Choroid plexus epithelial cell (primary cell): Measurements from ENCODE around the gene GNB5.
A peak's percentile ranks its signal among the peaks of the same experiment; 100 is the strongest.

Experiments used
- DNase-seq: peaks from one replicate; pipeline ENCODE4 v3.0.0-alpha.2; 2010; ENCODE audit warnings: low read depth
- H3K4me3 ChIP-seq: 2 replicates; pipeline ENCODE4 v1.5.1; 2011; ENCODE audit warnings: low read depth, mild to moderate bottlenecking, control low read depth, low read length, moderate library complexity
- TF ChIP-seq, protein P1 (sequence below): conservative IDR thresholded peaks from 2 replicates; pipeline ENCODE4 v1.5.1; 2011; ENCODE audit warnings: low read depth, mild to moderate bottlenecking, control low read depth, inconsistent platforms, low read length, moderate library complexity

The GNB5 gene

DNA sequence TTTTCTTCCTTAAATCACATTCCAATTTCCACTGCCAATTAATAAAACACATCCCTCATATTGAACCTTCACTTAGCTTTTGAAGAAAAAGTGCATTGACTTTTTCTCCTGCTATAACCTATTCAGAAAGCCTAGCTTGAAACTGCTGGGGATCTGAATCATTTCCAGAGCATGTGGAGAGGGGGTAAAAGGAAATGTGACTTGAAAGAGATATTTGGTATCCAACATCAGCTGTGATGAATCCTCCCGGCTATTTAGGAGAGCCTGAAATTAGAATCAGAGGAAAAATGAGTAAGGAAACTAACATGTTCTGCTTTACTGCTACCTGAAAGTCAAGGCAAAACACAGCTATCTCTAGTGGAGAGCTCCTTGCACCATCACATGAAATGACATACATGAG is 2.6 kb upstream of the GNB5 start:
- no peak for DNase-seq
- no peak overlapping the region for H3K4me3 ChIP-seq
- TF ChIP-seq, protein P1, sequence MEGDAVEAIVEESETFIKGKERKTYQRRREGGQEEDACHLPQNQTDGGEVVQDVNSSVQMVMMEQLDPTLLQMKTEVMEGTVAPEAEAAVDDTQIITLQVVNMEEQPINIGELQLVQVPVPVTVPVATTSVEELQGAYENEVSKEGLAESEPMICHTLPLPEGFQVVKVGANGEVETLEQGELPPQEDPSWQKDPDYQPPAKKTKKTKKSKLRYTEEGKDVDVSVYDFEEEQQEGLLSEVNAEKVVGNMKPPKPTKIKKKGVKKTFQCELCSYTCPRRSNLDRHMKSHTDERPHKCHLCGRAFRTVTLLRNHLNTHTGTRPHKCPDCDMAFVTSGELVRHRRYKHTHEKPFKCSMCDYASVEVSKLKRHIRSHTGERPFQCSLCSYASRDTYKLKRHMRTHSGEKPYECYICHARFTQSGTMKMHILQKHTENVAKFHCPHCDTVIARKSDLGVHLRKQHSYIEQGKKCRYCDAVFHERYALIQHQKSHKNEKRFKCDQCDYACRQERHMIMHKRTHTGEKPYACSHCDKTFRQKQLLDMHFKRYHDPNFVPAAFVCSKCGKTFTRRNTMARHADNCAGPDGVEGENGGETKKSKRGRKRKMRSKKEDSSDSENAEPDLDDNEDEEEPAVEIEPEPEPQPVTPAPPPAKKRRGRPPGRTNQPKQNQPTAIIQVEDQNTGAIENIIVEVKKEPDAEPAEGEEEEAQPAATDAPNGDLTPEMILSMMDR: no peak

DNA sequence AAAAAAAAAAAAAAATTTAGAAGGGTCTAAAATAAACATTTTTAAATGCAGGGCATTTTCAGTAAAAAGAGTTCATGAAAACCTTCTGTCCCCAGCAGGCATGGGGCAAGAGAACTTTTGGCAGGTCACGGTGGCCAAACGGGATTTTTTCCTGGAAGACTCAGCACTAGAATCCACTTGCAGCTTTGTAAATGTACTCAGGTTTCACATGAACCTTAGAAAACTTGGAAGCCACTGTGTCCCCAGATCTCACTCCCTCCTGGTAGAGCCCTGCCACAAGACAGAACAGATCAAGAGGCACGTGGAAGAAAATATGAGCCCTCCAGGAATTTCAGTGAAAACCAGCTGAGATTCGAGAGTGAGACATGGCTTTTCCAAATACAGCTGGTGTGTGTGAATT is 2.1 kb upstream of the GNB5 start:
- H3K4me3 ChIP-seq: no peak overlapping the region
- TF ChIP-seq, protein P1: no peak
- DNase-seq: no peak

DNA sequence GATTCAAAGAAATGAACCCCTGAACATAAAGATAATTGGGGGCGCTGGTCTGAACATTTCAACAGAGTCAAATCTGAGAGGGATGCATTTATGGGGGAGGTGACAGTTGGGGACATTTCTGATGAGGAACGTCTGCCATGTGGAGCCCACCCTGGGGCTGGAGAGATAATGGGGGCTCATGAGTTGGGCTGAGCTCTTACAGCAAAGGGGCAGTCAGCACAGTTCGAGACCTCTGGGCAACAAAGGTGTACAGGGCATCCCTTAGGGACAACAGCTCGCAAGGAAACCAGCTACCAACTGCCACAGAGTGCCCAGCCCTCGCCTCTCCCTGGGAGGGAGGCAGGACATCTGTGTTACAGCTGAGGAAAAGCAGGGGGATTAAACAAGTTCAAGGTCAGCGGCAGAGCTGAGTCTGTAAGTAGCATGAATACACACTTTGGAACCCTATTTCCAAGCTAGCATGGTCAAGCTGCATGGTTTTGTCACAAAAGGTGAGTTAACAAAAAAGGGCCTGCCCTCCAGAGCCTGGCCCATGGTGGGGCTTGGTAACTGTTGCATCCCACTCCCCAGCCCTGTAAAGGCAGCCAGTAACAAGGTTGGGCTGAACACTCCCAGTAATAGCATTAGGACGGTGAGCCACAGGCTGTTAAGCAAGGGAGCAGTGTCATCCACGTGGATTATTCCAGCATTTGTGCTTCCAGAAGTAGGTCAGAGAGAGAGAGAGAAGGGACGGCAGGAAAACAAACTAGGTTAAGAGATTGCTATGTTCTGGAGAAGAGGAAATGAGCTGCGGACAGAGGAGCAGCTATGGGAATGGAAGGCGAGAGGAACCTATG is 4.3 kb downstream of the GNB5 start:
- no peak overlapping the region for H3K4me3 ChIP-seq
- no peak for DNase-seq
- TF ChIP-seq, protein P1: no peak

DNA sequence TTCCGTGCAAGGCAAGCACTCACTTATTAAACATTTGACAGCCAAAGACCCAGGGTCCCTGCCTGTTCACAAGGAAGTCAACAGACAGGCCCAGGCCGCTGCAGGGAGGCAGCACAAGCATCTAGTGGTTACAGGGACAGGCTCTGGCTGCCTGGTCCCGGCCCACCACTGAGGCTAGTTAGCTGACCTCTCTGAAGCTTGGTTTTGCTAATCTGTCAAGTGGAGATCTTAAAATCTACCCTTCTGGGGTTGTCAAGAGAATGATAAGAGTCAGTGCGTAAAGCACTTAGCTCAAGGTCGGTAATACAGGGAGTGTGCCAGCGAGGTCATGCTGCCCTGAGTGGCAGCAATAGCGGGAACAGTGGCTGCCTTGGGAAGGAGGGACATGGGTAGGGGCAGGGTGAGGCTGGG is 6.0 kb downstream of the GNB5 start:
- H3K4me3 ChIP-seq: no peak overlapping the region
- TF ChIP-seq, protein P1: no peak
- no peak for DNase-seq

DNA sequence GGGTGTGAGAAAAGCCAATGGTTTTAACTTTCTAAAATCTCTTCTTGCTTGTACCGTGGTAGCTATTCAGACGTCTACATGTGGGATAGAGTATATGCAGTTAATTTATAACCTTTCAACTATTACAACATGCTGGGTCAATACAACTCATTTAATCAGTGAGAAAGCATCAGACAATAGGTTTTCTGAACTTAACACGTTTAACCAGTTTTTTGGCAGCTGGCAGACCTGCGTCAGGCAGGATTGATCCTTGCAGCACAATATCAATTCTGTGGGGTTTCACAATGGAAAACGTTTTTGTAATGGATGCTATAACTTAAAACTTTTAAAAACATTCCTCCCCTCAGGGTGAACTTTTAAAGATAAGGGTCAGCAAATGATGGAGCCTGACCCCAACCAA is 6.5 kb downstream of the GNB5 start:
- no peak overlapping the region for H3K4me3 ChIP-seq
- DNase-seq: no peak
- TF ChIP-seq, protein P1: no peak

DNA sequence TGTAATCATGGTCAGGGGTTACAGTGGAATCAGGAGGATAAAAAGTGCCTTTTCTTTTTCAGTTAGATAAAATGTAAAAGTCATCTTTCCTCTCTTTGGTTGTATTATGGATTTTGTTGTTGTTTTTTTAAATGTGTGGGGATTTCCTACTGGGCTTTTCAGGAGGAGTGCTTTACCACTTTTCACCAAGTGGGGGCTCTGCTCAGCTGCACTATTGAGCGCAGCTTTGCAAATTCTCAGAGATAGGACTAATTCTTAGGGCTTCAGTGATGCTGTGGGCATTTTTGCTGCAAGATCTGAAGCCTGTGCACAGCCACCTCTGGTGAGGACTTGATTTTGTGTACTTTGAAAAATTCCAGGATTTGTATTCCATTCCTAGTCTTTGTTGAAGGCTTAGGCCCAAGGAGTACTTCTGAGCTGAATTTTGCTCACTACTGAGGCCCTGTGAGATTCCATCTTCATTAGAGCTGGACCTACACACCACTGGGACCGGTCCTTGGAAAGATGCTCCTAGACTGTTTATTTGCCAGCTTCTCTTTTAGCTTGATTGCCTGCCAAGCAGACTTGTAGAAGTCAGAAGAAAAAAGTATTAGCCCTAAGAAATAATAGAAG is 7.5 kb downstream of the GNB5 start:
- no peak overlapping the region for H3K4me3 ChIP-seq
- TF ChIP-seq, protein P1: peak; percentile 81
- DNase-seq: peak; percentile 66
